ENCODE measurements around the gene KCNN1. TPM values are rescaled to one million over a fixed set of nuclear protein-coding genes. Genes with fewer than 3 reads are reported as not detected.

Gene KCNN1
- total and polyA plus RNA-seq, 2 experiments from 2014 or later: 2.2 to 29.8 TPM

GRCh38 chr19:18044825-18045304, 78.0 kb downstream of the KCNN1 start (continued):
- TF ChIP-seq, protein P1, sequence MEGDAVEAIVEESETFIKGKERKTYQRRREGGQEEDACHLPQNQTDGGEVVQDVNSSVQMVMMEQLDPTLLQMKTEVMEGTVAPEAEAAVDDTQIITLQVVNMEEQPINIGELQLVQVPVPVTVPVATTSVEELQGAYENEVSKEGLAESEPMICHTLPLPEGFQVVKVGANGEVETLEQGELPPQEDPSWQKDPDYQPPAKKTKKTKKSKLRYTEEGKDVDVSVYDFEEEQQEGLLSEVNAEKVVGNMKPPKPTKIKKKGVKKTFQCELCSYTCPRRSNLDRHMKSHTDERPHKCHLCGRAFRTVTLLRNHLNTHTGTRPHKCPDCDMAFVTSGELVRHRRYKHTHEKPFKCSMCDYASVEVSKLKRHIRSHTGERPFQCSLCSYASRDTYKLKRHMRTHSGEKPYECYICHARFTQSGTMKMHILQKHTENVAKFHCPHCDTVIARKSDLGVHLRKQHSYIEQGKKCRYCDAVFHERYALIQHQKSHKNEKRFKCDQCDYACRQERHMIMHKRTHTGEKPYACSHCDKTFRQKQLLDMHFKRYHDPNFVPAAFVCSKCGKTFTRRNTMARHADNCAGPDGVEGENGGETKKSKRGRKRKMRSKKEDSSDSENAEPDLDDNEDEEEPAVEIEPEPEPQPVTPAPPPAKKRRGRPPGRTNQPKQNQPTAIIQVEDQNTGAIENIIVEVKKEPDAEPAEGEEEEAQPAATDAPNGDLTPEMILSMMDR (conservative IDR thresholded peaks at IDR 0.05; ENCODE audit: low read depth in 2 of 2): no peak

DNA sequence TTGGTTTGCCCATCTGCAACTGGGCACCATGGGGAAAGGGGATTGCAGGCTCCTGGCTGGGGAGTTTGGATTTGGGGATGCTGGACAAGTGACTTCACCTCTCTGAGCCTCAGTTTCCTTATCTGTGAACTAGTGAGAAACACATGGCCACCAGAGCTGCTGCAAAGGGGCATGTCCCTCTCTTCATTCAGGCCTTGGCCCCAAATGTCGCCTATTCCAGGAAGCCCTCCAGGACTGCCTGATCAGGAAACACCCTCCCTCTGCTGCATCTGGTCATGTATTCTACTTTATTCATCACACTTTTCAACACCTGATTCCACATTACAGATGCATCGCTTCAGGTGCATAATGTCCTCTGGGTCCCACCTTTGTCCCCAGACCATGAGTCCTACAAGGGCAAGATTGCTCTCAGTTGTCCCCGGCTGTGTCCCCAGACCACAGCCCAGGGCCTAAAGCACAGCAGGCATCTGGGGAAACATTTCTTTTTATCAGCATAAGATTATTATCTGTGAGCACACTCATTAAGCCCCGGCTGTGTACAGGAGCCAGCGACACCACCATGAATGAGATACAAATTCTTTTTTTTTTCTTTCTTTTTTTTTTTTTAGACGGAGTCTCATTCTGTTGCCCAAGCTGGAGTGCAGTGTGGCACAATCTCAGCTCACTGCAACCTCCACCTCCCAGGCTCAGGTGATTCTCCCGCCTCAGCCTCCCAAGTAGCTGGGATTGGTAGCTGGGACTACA, 78.6 kb downstream of the KCNN1 start:
- no peak for TF ChIP-seq ZNF331 (CRISPR knock-in tag; IDR thresholded peaks at IDR 0.05; ENCODE audit: low read depth)
- TF ChIP-seq POLR2AphosphoS5 (IDR thresholded peaks at IDR 0.05; ENCODE audit: low read depth): no peak
- TF ChIP-seq, protein P2, sequence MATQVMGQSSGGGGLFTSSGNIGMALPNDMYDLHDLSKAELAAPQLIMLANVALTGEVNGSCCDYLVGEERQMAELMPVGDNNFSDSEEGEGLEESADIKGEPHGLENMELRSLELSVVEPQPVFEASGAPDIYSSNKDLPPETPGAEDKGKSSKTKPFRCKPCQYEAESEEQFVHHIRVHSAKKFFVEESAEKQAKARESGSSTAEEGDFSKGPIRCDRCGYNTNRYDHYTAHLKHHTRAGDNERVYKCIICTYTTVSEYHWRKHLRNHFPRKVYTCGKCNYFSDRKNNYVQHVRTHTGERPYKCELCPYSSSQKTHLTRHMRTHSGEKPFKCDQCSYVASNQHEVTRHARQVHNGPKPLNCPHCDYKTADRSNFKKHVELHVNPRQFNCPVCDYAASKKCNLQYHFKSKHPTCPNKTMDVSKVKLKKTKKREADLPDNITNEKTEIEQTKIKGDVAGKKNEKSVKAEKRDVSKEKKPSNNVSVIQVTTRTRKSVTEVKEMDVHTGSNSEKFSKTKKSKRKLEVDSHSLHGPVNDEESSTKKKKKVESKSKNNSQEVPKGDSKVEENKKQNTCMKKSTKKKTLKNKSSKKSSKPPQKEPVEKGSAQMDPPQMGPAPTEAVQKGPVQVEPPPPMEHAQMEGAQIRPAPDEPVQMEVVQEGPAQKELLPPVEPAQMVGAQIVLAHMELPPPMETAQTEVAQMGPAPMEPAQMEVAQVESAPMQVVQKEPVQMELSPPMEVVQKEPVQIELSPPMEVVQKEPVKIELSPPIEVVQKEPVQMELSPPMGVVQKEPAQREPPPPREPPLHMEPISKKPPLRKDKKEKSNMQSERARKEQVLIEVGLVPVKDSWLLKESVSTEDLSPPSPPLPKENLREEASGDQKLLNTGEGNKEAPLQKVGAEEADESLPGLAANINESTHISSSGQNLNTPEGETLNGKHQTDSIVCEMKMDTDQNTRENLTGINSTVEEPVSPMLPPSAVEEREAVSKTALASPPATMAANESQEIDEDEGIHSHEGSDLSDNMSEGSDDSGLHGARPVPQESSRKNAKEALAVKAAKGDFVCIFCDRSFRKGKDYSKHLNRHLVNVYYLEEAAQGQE (IDR thresholded peaks at IDR 0.05; ENCODE audit: unreplicated experiment): no peak
- TF ChIP-seq NANOG (IDR thresholded peaks at IDR 0.05; ENCODE audit: borderline replicate concordance): no peak
- H3K9me3 Mint-ChIP-seq: no peaks in the 10 kb centered on the region; the same call in 2 of the 3 replicates
- Histone ChIP-seq H3K4me1 (ENCODE audit: insufficient read depth) (no peaks in the 10 kb centered on the region), H3K4me3 (0 out of 2 replicates have a peak overlapping the region, but pooled peaks have one; percentile 23), H3K4me2 (peak overlapping the region; percentile 60; the same call in 1 of the 2 replicates), H3K27me3 (ENCODE audit: insufficient read depth) (no peaks in the 10 kb centered on the region), H3K9me2 (ENCODE audit: insufficient read depth) (no peaks in the 10 kb centered on the region), H4K20me1 (replicated peaks; ENCODE audit: insufficient read depth) (no peaks in the 10 kb centered on the region), H3K27ac (ENCODE audit: low read depth) (no peak overlapping the region), H3K36me3 (ENCODE audit: insufficient read depth) (no peaks in the 10 kb centered on the region), H3K79me2 (replicated peaks; ENCODE audit: insufficient read depth) (no peaks in the 10 kb centered on the region), H3F3A (replicated peaks; ENCODE audit: low read depth) (no peaks in the 10 kb centered on the region), H2AFZ (peak overlapping the region; percentile 86)
- H3K4me1 Mint-ChIP-seq: peaks cover 7% of the 10 kb centered on the region; the same call in 2 of the 3 replicates
- DNase-seq (ENCODE audit: low spot score): no peak
- no peak overlapping the region for H3K27ac Mint-ChIP-seq
- peaks cover 13% of the 10 kb centered on the region for H3K27me3 Mint-ChIP-seq (ENCODE audit: insufficient read depth, low read depth, poor library complexity)
- H3K36me3 Mint-ChIP-seq (ENCODE audit: low read depth): no peaks in the 10 kb centered on the region; the same call in 2 of the 3 replicates
- peak overlapping the region; percentile 21; the same call in 1 of the 3 replicates for H3K4me3 Mint-ChIP-seq
- ATAC-seq: no peak
